Smooth muscle cell (in vitro differentiated cells): ENCODE measurements around the gene PMP22. TPM values are rescaled to one million over a fixed set of nuclear protein-coding genes. Genes with fewer than 3 reads are reported as not detected.

ENCODE experiments used
- DNase-seq: peaks from one replicate; lab custom pipeline; 2025; ENCODE audit not compliant: unreplicated experiment; lab: John Stamatoyannopoulos, UW
- H2AFZ ChIP-seq: fragments of 200-600 bp; sonication (generic); 2 replicates; pipeline ENCODE4 v1.6.0; 2016; ENCODE audit warnings: antibody characterized with exemption, low read depth, mild to moderate bottlenecking
- H3F3A ChIP-seq: fragments of 200-600 bp; sonication (generic); 2 replicates; pipeline ENCODE4 v1.6.0; 2017; ENCODE audit warnings: antibody characterized with exemption, low read depth
- H3K27ac ChIP-seq: fragments of 200-600 bp; sonication (generic); 2 replicates; pipeline ENCODE4 v1.5.1; 2016; ENCODE audit warnings: low read depth, mild to moderate bottlenecking
- H3K27me3 ChIP-seq: fragments of 200-600 bp; sonication (generic); 2 replicates; pipeline ENCODE4 v1.6.1; 2016; ENCODE audit warnings: low read depth, mild to moderate bottlenecking
- H3K36me3 ChIP-seq: fragments of 200-600 bp; sonication (generic); 2 replicates; pipeline ENCODE4 v1.5.1; 2016; ENCODE audit warnings: low read depth
- H3K4me1 ChIP-seq: fragments of 200-600 bp; sonication (generic); 2 replicates; pipeline ENCODE4 v1.5.1; 2016; ENCODE audit warnings: low read depth
- H3K4me2 ChIP-seq: fragments of 200-600 bp; sonication (generic); 2 replicates; pipeline ENCODE4 v1.6.0; 2016; ENCODE audit warnings: mild to moderate bottlenecking
- H3K4me3 ChIP-seq: fragments of 200-600 bp; sonication (generic); 2 replicates; pipeline ENCODE4 v1.5.1; 2016; ENCODE audit warnings: mild to moderate bottlenecking
- H3K79me2 ChIP-seq: fragments of 200-600 bp; sonication (generic); 2 replicates; pipeline ENCODE4 v1.6.0; 2016; ENCODE audit warnings: low read depth, mild to moderate bottlenecking
- H3K9ac ChIP-seq: fragments of 200-600 bp; sonication (generic); 2 replicates; pipeline ENCODE4 v1.6.0; 2016; ENCODE audit warnings: low read depth
- H3K9me3 ChIP-seq: fragments of 200-600 bp; sonication (generic); replicated peaks from 2 replicates; pipeline ENCODE4 v1.5.1; 2016; ENCODE audit warnings: low read depth
- H4K20me1 ChIP-seq: fragments of 200-600 bp; sonication (generic); 2 replicates; pipeline ENCODE4 v1.6.0; 2016; ENCODE audit warnings: low read depth
- WGBS: methylation state at CpG from one replicate; pipeline ENCODE4 v1.1.7; 2016; ENCODE audit warnings: low lambda C conversion rate; 5-methylcytosine and 5-hydroxymethylcytosine counted together
- polyA plus RNA-seq: library from polyadenylated mRNA; unstranded; fragments of >200 nt; fragmentation: Nextera tagmentation; extraction: Ambion mirVana; gene quantifications from 2 replicates; pipeline ENCODE4 v1.2.1, GENCODE V29; 2016
- total RNA-seq: library from RNA; depleted of rRNA; stranded (reverse); fragments of >200 nt; gene quantifications from 2 replicates; pipeline ENCODE4 v1.2.3, GENCODE V29; 2014
- TF ChIP-seq, protein P1 (sequence below): fragments of 200-600 bp; sonication (generic); IDR thresholded peaks from 2 replicates; pipeline ENCODE4 v1.5.1; 2017; ENCODE audit warnings: borderline replicate concordance, mild to moderate bottlenecking, antibody characterized with exemption; ENCODE audit not compliant: insufficient read depth, poor library complexity, severe bottlenecking

The PMP22 gene
- total and polyA plus RNA-seq, 2 experiments from 2014 or later: 39.6 to 69.5 TPM

DNA sequence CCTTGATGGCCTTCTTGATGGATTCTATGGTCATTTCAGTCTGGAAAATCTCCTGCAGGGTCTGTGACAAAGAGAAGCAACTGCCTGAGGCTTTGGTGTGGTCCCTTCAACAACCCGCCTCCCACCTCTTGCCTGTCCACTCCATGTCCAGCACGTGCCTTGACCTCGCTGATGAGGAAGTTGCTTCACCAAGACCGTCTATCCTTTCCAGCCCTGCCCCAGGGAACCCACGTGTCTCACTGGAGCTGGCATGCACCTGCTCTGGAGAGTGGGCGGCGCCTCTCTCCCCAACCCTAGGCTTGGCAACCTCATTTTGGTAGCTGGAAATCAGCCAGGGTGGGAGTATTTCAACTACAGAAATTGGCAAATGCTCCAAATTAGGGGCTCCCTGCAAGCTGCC lies 43.6 kb upstream of the PMP22 start:
- Histone ChIP-seq H4K20me1 (no peaks in the 10 kb centered on the region), H3K9me3 (no peaks in the 10 kb centered on the region), H3K4me1 (no peaks in the 10 kb centered on the region), H3K79me2 (no peaks in the 10 kb centered on the region), H3F3A (no peaks in the 10 kb centered on the region), H3K27me3 (no peaks in the 10 kb centered on the region), H2AFZ (no peak overlapping the region), H3K27ac (no peak overlapping the region), H3K4me2 (no peak overlapping the region), H3K9ac (no peak overlapping the region), H3K36me3 (no peaks in the 10 kb centered on the region), H3K4me3 (no peak overlapping the region)
- 94% methylated on average over 7 of the region's 7 CpGs for WGBS
- TF ChIP-seq, protein P1, sequence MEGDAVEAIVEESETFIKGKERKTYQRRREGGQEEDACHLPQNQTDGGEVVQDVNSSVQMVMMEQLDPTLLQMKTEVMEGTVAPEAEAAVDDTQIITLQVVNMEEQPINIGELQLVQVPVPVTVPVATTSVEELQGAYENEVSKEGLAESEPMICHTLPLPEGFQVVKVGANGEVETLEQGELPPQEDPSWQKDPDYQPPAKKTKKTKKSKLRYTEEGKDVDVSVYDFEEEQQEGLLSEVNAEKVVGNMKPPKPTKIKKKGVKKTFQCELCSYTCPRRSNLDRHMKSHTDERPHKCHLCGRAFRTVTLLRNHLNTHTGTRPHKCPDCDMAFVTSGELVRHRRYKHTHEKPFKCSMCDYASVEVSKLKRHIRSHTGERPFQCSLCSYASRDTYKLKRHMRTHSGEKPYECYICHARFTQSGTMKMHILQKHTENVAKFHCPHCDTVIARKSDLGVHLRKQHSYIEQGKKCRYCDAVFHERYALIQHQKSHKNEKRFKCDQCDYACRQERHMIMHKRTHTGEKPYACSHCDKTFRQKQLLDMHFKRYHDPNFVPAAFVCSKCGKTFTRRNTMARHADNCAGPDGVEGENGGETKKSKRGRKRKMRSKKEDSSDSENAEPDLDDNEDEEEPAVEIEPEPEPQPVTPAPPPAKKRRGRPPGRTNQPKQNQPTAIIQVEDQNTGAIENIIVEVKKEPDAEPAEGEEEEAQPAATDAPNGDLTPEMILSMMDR: no peak
- no peak for DNase-seq

DNA sequence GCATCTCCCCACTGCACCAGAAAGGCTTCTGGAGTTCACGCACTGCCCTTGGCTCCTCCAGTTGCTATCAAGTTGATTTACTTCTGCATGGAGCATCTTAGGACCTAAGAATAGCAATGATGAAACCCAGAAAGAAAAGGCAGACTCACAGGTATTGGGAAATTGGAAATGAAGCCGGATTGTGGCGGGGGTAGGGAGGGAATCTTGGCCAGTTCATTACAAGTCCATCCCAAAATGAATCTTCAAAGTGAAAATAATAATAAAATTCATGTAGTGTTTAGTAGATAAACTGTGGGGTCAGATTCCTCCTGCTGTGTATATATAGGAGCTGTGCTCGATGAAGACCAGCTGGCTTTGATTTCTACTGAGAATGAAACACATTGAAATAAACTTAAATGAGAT lies 42.6 kb upstream of the PMP22 start:
- Histone ChIP-seq H2AFZ (no peak overlapping the region), H3K4me1 (no peaks in the 10 kb centered on the region), H3K9ac (no peak overlapping the region), H3K9me3 (no peaks in the 10 kb centered on the region), H3K4me2 (no peak overlapping the region), H3K27me3 (no peaks in the 10 kb centered on the region), H3K4me3 (no peak overlapping the region), H3K27ac (no peak overlapping the region), H4K20me1 (no peaks in the 10 kb centered on the region), H3K36me3 (no peaks in the 10 kb centered on the region), H3K79me2 (no peaks in the 10 kb centered on the region), H3F3A (no peaks in the 10 kb centered on the region)
- TF ChIP-seq, protein P1: no peak
- WGBS: 70% methylated on average over 4 of the region's 4 CpGs
- DNase-seq: no peak

DNA sequence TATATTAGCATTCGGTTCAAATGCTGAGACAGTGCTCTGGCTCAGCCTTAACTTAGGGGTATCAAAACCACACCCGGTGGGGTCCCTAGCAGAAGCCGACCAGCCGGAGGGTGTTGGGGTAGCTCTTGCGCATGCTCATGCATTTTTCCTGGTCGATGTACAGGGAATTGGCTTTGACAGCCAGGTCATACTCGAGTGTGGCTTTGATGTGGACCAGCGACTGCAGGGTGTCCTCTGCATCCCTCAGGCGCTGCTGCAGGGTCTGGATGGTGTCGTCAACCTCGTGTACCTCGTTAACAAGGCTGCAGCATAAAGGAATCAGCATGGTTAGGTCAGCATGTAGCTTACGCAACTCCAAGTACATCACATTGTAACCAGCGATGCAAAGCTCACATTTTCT lies 38.7 kb upstream of the PMP22 start:
- no peak overlapping the region for H3K4me3 ChIP-seq
- H3K4me2 ChIP-seq: no peak overlapping the region
- DNase-seq: no peak
- no peaks in the 10 kb centered on the region for H3K79me2 ChIP-seq
- no peaks in the 10 kb centered on the region for H3F3A ChIP-seq
- no peaks in the 10 kb centered on the region for H3K9me3 ChIP-seq
- H3K27me3 ChIP-seq: no peaks in the 10 kb centered on the region
- no peak overlapping the region for H3K9ac ChIP-seq
- no peaks in the 10 kb centered on the region for H4K20me1 ChIP-seq
- no peak overlapping the region for H2AFZ ChIP-seq
- 80% methylated on average over 14 of the region's 14 CpGs for WGBS
- H3K36me3 ChIP-seq: no peaks in the 10 kb centered on the region
- no peak overlapping the region for H3K27ac ChIP-seq
- TF ChIP-seq, protein P1: no peak
- no peaks in the 10 kb centered on the region for H3K4me1 ChIP-seq

DNA sequence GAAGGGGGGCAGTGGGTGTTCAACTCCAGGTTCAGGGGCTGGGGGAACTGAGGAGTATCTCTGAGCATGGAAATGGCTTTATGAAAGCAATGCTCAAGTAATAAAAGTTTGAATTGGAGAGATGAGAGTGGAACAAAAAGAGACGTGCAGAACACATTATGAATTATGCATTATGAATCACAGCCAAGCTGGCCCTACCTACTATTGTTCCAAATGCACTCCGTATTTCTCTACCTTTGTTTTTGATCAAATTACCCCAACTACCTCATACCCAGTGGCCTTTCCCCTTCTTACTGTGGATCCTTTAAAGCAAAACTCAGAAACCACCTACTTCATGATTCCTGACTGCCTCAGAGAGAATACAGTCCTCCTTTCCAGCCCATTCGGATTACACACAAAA lies 38.1 kb upstream of the PMP22 start:
- Histone ChIP-seq H4K20me1 (no peaks in the 10 kb centered on the region), H3K9me3 (no peaks in the 10 kb centered on the region), H2AFZ (no peak overlapping the region), H3K27me3 (no peaks in the 10 kb centered on the region), H3K36me3 (no peaks in the 10 kb centered on the region), H3K4me3 (no peak overlapping the region), H3K79me2 (no peaks in the 10 kb centered on the region), H3K4me2 (no peak overlapping the region), H3F3A (no peaks in the 10 kb centered on the region), H3K27ac (no peak overlapping the region), H3K4me1 (no peaks in the 10 kb centered on the region), H3K9ac (no peak overlapping the region)
- WGBS: 24% methylated on average over 3 of the region's 3 CpGs
- TF ChIP-seq, protein P1: no peak
- DNase-seq: no peak
